ENCODE data around the gene ARMC3. TPM values are rescaled to one million over a fixed set of nuclear protein-coding genes. Genes with fewer than 3 reads are reported as not detected.
"Not testable (repeated sequence)": the region's sequence is repeated elsewhere in the genome, so short reads cannot be mapped to it uniquely, and the experiment has no call there.

Gene ARMC3
- total RNA-seq, 1 experiment from 2014 or later, result not detected

GRCh38 chr10:22911889-22912762 is 15.7 kb upstream of the ARMC3 start:
- Histone ChIP-seq H3K9me3 (replicated peaks) (peaks cover 14% of the 10 kb centered on the region), H3K4me3 (peak overlapping the region; percentile 19; the same call in 1 of the 2 replicates), H3K36me3 (no peaks in the 10 kb centered on the region), H3K4me1 (peaks cover 13% of the 10 kb centered on the region), H3K27ac (no peak overlapping the region), H3K27me3 (no peaks in the 10 kb centered on the region; the same call in 1 of the 2 replicates)
- peak; percentile 63 to 78 for DNase-seq

- Histone ChIP-seq H3K36me3 (no peaks in the 10 kb centered on the region), H3K9me3 (replicated peaks) (peaks cover 14% of the 10 kb centered on the region), H3K4me3 (peak overlapping the region; percentile 19; the same call in 1 of the 2 replicates), H3K27ac (no peak overlapping the region), H3K4me1 (peaks cover 13% of the 10 kb centered on the region), H3K27me3 (no peaks in the 10 kb centered on the region; the same call in 1 of the 2 replicates)
- peak in 1 of 2 experiments; percentile 19 for DNase-seq
Measured at GRCh38 chr10:22912763-22913384, 15.0 kb upstream of the ARMC3 start.

GRCh38 chr10:22913474-22914092 is 14.3 kb upstream of the ARMC3 start:
- Histone ChIP-seq H3K9me3 (replicated peaks) (peaks cover 14% of the 10 kb centered on the region), H3K4me1 (peaks cover 13% of the 10 kb centered on the region), H3K27ac (no peak overlapping the region), H3K36me3 (no peaks in the 10 kb centered on the region), H3K27me3 (no peaks in the 10 kb centered on the region; the same call in 1 of the 2 replicates), H3K4me3 (no peak overlapping the region)
- no peak for DNase-seq

- DNase-seq, result no peak
- no peaks in the 10 kb centered on the region; the same call in 1 of the 2 replicates for H3K27me3 ChIP-seq
- no peak overlapping the region for H3K27ac ChIP-seq
- H3K36me3 ChIP-seq, result no peaks in the 10 kb centered on the region
- no peak overlapping the region for H3K4me3 ChIP-seq
- H3K4me1 ChIP-seq, result peaks cover 13% of the 10 kb centered on the region
- H3K9me3 ChIP-seq (replicated peaks), result no peaks in the 10 kb centered on the region; the same call in 1 of the 2 replicates
Measured at GRCh38 chr10:22915314-22915713, 12.5 kb upstream of the ARMC3 start.

- no peaks in the 10 kb centered on the region for H3K4me1 ChIP-seq
- H3K36me3 ChIP-seq, result no peaks in the 10 kb centered on the region
- H3K9me3 ChIP-seq (replicated peaks), result no peaks in the 10 kb centered on the region
- H3K4me3 ChIP-seq, result no peak overlapping the region
- DNase-seq, result no peak
- no peak overlapping the region for H3K27ac ChIP-seq
- no peaks in the 10 kb centered on the region for H3K27me3 ChIP-seq
Measured at GRCh38 chr10:22925088-22925487, 2.8 kb upstream of the ARMC3 start.

- no peaks in the 10 kb centered on the region for H3K9me3 ChIP-seq (replicated peaks)
- no peaks in the 10 kb centered on the region; the same call in 1 of the 2 replicates for H3K4me1 ChIP-seq
- no peaks in the 10 kb centered on the region for H3K27me3 ChIP-seq
- no peak overlapping the region for H3K4me3 ChIP-seq
- H3K27ac ChIP-seq, result no peak overlapping the region
- DNase-seq, result no peak
- H3K36me3 ChIP-seq, result no peaks in the 10 kb centered on the region
Measured at GRCh38 chr10:22927166-22927565, 687 bp upstream of the ARMC3 start.

- not testable (repeated sequence) for H3K4me1 ChIP-seq; H3K27ac ChIP-seq; H3K9me3 ChIP-seq (replicated peaks); DNase-seq; H3K4me3 ChIP-seq; H3K27me3 ChIP-seq; H3K36me3 ChIP-seq
Measured at GRCh38 chr10:22929053-22929452, 1.2 kb downstream of the ARMC3 start.

- H3K36me3 ChIP-seq, result no peaks in the 10 kb centered on the region
- H3K27ac ChIP-seq, result no peak overlapping the region
- no peak for DNase-seq
- no peaks in the 10 kb centered on the region for H3K27me3 ChIP-seq
- H3K4me1 ChIP-seq, result peaks cover 3% of the 10 kb centered on the region; the same call in 1 of the 2 replicates
- H3K9me3 ChIP-seq (replicated peaks), result no peaks in the 10 kb centered on the region
- H3K4me3 ChIP-seq, result no peak overlapping the region
Measured at GRCh38 chr10:22931948-22932347, 4.1 kb downstream of the ARMC3 start.

- no peak overlapping the region for H3K27ac ChIP-seq
- no peaks in the 10 kb centered on the region for H3K27me3 ChIP-seq
- no peak overlapping the region for H3K4me3 ChIP-seq
- H3K9me3 ChIP-seq (replicated peaks), result no peaks in the 10 kb centered on the region
- no peaks in the 10 kb centered on the region for H3K36me3 ChIP-seq
- DNase-seq, result peak in 1 of 2 experiments; percentile 31
- H3K4me1 ChIP-seq, result peaks cover 3% of the 10 kb centered on the region; the same call in 1 of the 2 replicates
Measured at GRCh38 chr10:22932626-22933370, 4.9 kb downstream of the ARMC3 start.

GRCh38 chr10:22934726-22935125 is 6.9 kb downstream of the ARMC3 start:
- peak in 1 of 2 experiments; percentile 26 for DNase-seq
- peaks cover 3% of the 10 kb centered on the region; the same call in 1 of the 2 replicates for H3K4me1 ChIP-seq
- H3K27ac ChIP-seq, result no peak overlapping the region
- H3K4me3 ChIP-seq, result no peak overlapping the region
- no peaks in the 10 kb centered on the region for H3K9me3 ChIP-seq (replicated peaks)
- H3K27me3 ChIP-seq, result no peaks in the 10 kb centered on the region
- H3K36me3 ChIP-seq, result no peaks in the 10 kb centered on the region

- H3K27ac ChIP-seq, result no peak overlapping the region
- no peak for DNase-seq
- H3K9me3 ChIP-seq (replicated peaks), result 0 out of 2 replicates have a peak, but pooled peaks cover 4% of the 10 kb centered on the region
- H3K4me3 ChIP-seq, result no peak overlapping the region
- H3K4me1 ChIP-seq, result no peaks in the 10 kb centered on the region
- H3K36me3 ChIP-seq, result no peaks in the 10 kb centered on the region
- H3K27me3 ChIP-seq, result no peaks in the 10 kb centered on the region
Measured at GRCh38 chr10:22942437-22942836, 14.6 kb downstream of the ARMC3 start.

- H3K9me3 ChIP-seq (replicated peaks), result 0 out of 2 replicates have a peak, but pooled peaks cover 4% of the 10 kb centered on the region
- H3K4me1 ChIP-seq, result no peaks in the 10 kb centered on the region
- no peaks in the 10 kb centered on the region for H3K36me3 ChIP-seq
- no peak overlapping the region for H3K27ac ChIP-seq
- H3K4me3 ChIP-seq, result no peak overlapping the region
- H3K27me3 ChIP-seq, result no peaks in the 10 kb centered on the region
- DNase-seq, result no peak
Measured at GRCh38 chr10:22945934-22946673, 18.3 kb downstream of the ARMC3 start.

GRCh38 chr10:22954970-22955369 is 27.1 kb downstream of the ARMC3 start:
- no peak for DNase-seq
- no peaks in the 10 kb centered on the region for H3K4me1 ChIP-seq

More at GRCh38 chr10:22954970-22955369, 27.1 kb downstream of the ARMC3 start:
- no peaks in the 10 kb centered on the region for H3K9me3 ChIP-seq (replicated peaks)
- no peaks in the 10 kb centered on the region for H3K36me3 ChIP-seq
- H3K4me3 ChIP-seq, result no peak overlapping the region
- 0 out of 2 replicates have a peak, but pooled peaks cover under 1% of the 10 kb centered on the region for H3K27me3 ChIP-seq
- no peak overlapping the region for H3K27ac ChIP-seq
